GM18502 (cell line): ENCODE results near the gene TRIM5.

Experiments used
- ATAC-seq: cut with Tn5 transposase; IDR thresholded peaks from one replicate; pipeline ENCODE4 v1.9.1; 2021; ENCODE audit warnings: mild to moderate bottlenecking; ENCODE audit not compliant: unreplicated experiment, poor library complexity

The TRIM5 gene

DNA sequence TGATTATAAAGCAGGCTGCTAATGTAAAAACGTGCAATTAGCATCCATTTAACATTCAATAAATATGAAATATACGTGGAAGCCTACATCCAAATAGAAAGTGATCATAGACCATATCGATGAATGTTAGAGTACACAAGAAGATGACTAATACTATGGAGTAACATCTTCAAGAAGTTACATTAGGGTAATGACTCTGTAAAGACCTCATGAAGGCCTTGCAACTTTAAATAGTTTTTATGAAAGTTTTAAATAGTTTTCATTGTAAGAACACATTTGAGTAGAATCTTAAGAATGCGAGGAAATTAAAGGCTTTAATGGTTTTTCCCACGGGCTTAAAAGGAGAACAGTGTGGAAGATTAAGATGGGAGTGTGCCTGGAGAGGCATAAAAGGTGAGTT is 58.7 kb downstream of the TRIM5 start:
- no peak for ATAC-seq

DNA sequence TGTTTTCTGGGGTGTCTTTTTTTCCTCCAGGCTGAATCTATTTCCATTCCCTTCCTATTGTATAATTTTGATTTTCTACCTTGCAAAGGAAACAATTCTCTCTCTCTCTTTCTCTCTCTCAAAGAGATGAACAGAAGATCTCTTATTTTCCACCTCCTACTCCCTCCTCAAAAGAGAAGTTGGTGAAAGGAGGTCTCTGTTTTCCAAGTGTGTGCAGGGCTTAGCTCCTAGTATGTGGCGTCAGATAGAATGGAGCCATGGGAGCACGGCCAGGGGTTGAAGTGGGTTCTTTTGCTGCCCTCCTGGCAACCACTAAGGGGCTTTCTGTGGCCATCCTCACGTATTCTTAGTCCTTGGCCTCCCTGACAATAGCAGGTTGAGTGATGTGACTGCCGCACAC is 59.6 kb downstream of the TRIM5 start:
- no peak for ATAC-seq

DNA sequence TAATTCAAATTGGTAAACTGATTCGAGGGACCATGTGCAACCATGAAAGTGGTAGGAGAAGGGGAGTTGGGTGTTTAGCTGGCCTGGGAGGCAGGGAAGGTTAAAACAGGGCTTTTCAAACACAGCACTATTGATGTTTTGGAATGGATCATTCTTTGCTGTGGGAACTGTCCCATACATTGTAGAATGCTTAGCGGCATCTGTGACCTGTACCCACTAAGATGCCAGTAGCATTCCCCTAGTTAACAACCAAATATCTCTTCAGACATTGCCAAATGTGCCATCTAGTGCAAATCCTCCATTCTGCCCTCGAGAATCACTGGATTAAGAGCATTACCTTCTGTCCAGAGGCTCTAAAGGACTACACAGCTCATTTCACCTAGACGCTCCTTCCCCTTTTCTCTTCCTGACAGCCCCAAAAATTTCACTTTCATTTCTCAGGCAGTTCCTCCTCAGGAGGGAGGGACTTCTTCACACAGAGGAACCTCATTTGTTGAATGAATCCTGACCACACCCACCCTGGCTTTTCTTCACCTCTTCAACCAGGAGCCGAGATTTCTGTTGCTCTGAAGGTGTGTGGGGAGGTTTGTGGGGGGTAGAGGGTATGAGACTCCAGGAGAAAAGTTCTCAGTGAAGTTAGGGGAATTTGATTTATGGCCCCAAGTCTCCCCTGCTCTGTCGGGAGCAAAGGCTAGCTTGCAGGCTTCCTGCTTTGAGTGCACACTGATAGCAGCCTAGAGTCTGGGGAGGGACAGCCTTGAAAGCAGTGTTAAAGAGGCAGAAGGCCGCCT is 60.2 kb downstream of the TRIM5 start, which contains the start of gene TRIM34:
TRIM34 (plus strand) TSS at position 513 of the 791 bp plus-strand sequence. CDS start 7,331 bp downstream, outside the sequence.
- ATAC-seq = peak; percentile 99

DNA sequence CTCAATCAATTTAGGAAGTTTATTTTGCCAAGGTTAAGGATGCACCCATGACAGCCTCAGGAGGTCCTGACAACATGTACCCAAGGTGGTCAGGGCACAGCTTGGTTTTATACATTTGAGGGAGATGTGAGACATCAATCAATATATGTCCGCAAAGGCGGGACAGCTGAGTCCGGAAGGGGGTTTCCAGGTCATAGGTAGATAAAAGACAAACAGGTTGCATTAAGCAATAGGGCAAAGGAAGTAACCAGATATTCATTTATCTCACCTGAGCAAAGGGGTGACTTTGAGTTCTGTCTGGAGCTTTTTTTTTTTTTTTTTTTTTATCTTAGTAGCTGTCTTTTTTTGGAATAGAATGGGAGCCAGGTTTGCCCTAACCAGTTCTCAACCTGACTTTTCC is 62.1 kb downstream of the TRIM5 start:
- ATAC-seq = no peak

DNA sequence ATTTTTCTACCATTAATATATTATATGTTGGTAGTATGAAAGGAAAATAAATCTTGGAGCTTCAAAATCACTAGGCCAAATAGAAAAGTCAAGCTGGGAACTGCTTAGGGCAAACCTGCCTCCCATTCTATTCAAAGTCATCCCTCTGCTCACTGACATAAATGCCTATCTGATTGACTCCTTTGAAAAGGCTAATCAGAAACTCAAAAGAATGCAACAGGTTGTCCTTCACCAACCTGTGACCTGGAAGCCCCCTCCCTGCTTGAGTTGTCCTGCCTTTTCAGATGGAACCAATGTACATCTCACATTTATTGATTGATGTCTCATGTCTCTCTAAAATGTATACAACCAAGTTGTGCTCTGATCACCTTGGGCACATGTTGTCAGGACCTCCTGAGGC is 63.3 kb downstream of the TRIM5 start:
- ATAC-seq = no peak

DNA sequence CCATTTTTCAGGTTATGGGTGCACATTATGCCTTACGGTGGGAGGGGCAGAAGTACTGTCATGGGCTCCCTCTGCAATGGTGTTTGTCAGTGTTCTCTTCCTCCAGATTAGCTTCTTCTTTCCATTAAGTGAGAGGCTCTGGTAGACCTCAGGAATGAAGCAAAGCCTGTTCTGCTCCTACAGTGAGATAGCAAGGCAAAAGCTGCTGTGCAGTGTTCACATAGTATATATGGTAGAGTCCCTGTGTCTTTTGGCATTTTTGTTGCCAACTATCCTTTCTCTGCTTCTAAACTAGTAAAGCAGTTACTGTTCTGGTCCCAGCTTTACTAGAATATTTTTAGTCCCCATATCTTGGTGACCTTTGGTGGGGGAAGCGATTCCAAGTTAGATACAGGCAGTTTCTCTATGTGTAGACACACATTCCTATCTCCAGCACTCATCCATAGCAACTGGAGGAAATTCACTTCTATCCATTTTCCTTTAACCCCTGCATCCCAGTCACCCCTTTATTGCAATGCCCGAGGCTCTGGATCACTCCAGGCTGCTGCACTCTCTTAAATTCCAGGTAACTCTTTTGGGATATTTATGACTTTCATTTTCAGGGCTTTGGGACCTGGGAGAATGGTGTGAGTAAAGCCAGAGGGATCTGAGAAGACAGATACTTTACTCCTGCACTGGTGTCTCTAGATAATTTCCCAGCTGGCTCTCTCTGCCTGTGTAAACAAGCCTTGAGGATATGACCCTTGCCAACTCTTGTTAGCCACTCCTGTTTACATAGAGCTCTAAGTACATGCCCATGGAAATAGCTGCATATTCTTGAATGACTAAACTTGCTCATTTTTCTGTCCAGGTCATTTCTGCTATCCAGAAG is 64.0 kb downstream of the TRIM5 start:
- ATAC-seq = no peak

DNA sequence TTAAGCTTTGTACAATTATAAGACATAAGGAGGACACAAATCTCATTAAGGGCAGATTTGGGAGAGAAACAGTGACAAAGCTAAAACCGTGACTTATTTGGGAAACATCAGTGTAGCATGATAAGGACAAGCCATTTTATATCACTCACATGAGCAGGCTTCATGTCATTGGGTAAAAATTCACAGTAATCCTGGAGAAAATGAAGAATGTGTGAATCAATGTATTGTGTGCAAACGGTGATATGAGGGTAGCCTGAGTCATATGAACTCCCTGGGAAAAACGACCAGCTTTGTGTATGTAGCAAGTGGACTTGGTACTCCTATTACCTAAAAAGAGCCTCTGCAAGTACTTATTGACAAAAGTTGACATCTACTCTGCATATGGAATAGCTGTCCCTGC is 66.1 kb downstream of the TRIM5 start:
- no peak for ATAC-seq
